CD4-positive, alpha-beta T cell (primary cell): Measurements from ENCODE around the gene ADCYAP1R1. TPM values are rescaled to one million over a fixed set of nuclear protein-coding genes. Genes with fewer than 3 reads are reported as not detected.

ENCODE experiments used
- ATAC-seq: fragments of 200-7000 bp; cut with Tn5 transposase; one replicate; pipeline ENCODE4 v1.10.0; 2022; ENCODE audit warnings: mild to moderate bottlenecking; ENCODE audit not compliant: poor library complexity
- CTCF ChIA-PET: fragments of 350-600 bp; sonication (Branson Sonifier 250); formaldehyde crosslinking; loops from one replicate; lab custom pipeline; 2021; ENCODE audit warnings: antibody characterized with exemption, inconsistent platforms; lab: Charles Lee
- POLR2A ChIA-PET: fragments of 350-600 bp; sonication (Branson Sonifier 250); formaldehyde crosslinking; loops from one replicate; lab custom pipeline; 2021; ENCODE audit warnings: antibody characterized with exemption, inconsistent platforms; lab: Charles Lee
- DNase-seq, 14 experiments: peaks; one replicate each; pipeline ENCODE4 v3.0.0-alpha.2; 2013 to 2020; ENCODE audit warnings: mixed read lengths in 2 of 14
- H3K27ac ChIP-seq, 2 donors: one replicate each; pipeline versions ENCODE4 v1.5.1 to v1.7.0; 2013; ENCODE audit warnings: low read length in 2 of 2, low read depth in 1 of 2, mild to moderate bottlenecking in 1 of 2
- H3K27me3 ChIP-seq, 2 experiments: 1 replicate in 1 of 2; 2 replicates in 1 of 2; pipeline versions ENCODE4 v1.6.1 to v1.7.0; 2013; ENCODE audit warnings: low read length in 2 of 2, control low read depth in 1 of 2, mild to moderate bottlenecking in 1 of 2, moderate library complexity in 1 of 2; ENCODE audit not compliant: insufficient read depth in 2 of 2, control insufficient read depth in 1 of 2
- H3K36me3 ChIP-seq: one replicate; pipeline ENCODE4 v1.6.1; 2013; ENCODE audit warnings: low read length, control low read depth; ENCODE audit not compliant: insufficient read depth
- H3K4me1 ChIP-seq: one replicate; pipeline ENCODE4 v1.6.1; 2013; ENCODE audit warnings: low read length, control low read depth; ENCODE audit not compliant: insufficient read depth
- H3K4me3 ChIP-seq: one replicate; pipeline ENCODE4 v1.5.1; 2013; ENCODE audit warnings: mild to moderate bottlenecking, low read length, moderate library complexity
- H3K9me3 ChIP-seq, 2 experiments: 1 replicate in 1 of 2; 2 replicates in 1 of 2; pipeline versions ENCODE4 v1.6.1 to v1.7.0; 2013; ENCODE audit warnings: low read length in 2 of 2, mild to moderate bottlenecking in 2 of 2, control low read depth in 1 of 2, moderate library complexity in 1 of 2; ENCODE audit not compliant: control insufficient read depth in 1 of 2, insufficient read depth in 1 of 2
- H3K27ac Mint-ChIP-seq: one replicate; pipeline ENCODE4 v1.8.0; 2020; ENCODE audit warnings: mixed read lengths
- H3K27me3 Mint-ChIP-seq: one replicate; pipeline ENCODE4 v1.8.0; 2021; ENCODE audit warnings: mixed read lengths
- H3K36me3 Mint-ChIP-seq: one replicate; pipeline ENCODE4 v1.8.0; 2021; ENCODE audit warnings: low read depth, mixed read lengths
- H3K4me1 Mint-ChIP-seq: one replicate; pipeline ENCODE4 v1.8.0; 2021; ENCODE audit warnings: low read depth, mixed read lengths
- H3K4me3 Mint-ChIP-seq: one replicate; pipeline ENCODE4 v1.8.0; 2020; ENCODE audit warnings: mild to moderate bottlenecking, mixed read lengths
- H3K9me3 Mint-ChIP-seq: one replicate; pipeline ENCODE4 v1.8.0; 2020; ENCODE audit warnings: mixed read lengths
- CTCF ChIP-seq: fragments of 200-600 bp; IDR thresholded peaks from one replicate; pipeline ENCODE4 v1.8.0; 2022; ENCODE audit warnings: antibody characterized with exemption, mild to moderate bottlenecking
- intact Hi-C, 2 experiments: fragments of 100-400 bp; cut with DNase I in 1 of 2; cut with micrococcal nuclease in 1 of 2; formaldehyde crosslinking; loops; one replicate each; pipeline versions ENCODE4 v1.15.1 to v1.9.0; 2023 to 2025; cut with DNase I, micrococcal nuclease
- total RNA-seq, 174 experiments: library from RNA in 2 of 174; stranded (reverse) in 2 of 174; gene quantifications; one replicate each; pipeline ENCODE4 v1.2.3 and lab custom pipeline; 2021 to 2026

ADCYAP1R1 gene
- total RNA-seq, 2 experiments from 2014 or later = not detected

GRCh38 chr7:31123321-31123720 is 71.2 kb downstream of the ADCYAP1R1 start:
- Histone ChIP-seq H3K9me3 (no peaks in the 10 kb centered on the region), H3K4me3 (no peak overlapping the region), H3K4me1 (no peaks in the 10 kb centered on the region), H3K36me3 (no peaks in the 10 kb centered on the region), H3K27me3 (peaks cover 3 to 6% of the 10 kb centered on the region in 2 experiments), H3K27ac (no peak overlapping the region)
- TF ChIP-seq CTCF = no peak
- no peaks in the 10 kb centered on the region for H3K36me3 Mint-ChIP-seq
- H3K4me3 Mint-ChIP-seq = no peak overlapping the region
- H3K27me3 Mint-ChIP-seq = peaks cover 26% of the 10 kb centered on the region
- no peaks in the 10 kb centered on the region for H3K9me3 Mint-ChIP-seq
- intact Hi-C loops = loop anchor here in 1 of 2 experiments (5.0 kb wide), 1 partner anchor 141 kb away; no protein-coding TSS in a partner anchor
- ChIA-PET POLR2A (no interaction called here), CTCF (interaction anchor here (0.6 to 1.7 kb wide), 4 partner anchors 11 to 140 kb away, joined by 3 to 12 read pairs (median 5); no protein-coding TSS in a partner anchor)
- H3K4me1 Mint-ChIP-seq = no peaks in the 10 kb centered on the region
- ATAC-seq = no peak
- DNase-seq = no peak
- H3K27ac Mint-ChIP-seq = no peak overlapping the region

- Mint-ChIP-seq H3K4me3 (no peak overlapping the region), H3K27me3 (peaks cover 26% of the 10 kb centered on the region)
These were observed 71.6 kb downstream of the ADCYAP1R1 start for GRCh38 chr7:31123726-31124125.

GRCh38 chr7:31125171-31125570 is 73.1 kb downstream of the ADCYAP1R1 start:
- Histone ChIP-seq H3K4me3 (no peak overlapping the region), H3K27me3 (peaks cover 3 to 6% of the 10 kb centered on the region in 2 experiments), H3K36me3 (no peaks in the 10 kb centered on the region), H3K27ac (no peak overlapping the region), H3K4me1 (no peaks in the 10 kb centered on the region), H3K9me3 (no peaks in the 10 kb centered on the region)
- Mint-ChIP-seq H3K9me3 (no peaks in the 10 kb centered on the region), H3K4me1 (no peaks in the 10 kb centered on the region), H3K27me3 (peaks cover 30% of the 10 kb centered on the region), H3K36me3 (no peaks in the 10 kb centered on the region), H3K27ac (no peak overlapping the region), H3K4me3 (no peak overlapping the region)
- no peak for DNase-seq
- CTCF ChIA-PET = interaction anchor here (0.6 kb wide), 1 partner anchor 306 kb away, joined by 3 read pairs; no protein-coding TSS in a partner anchor
- intact Hi-C loops = no loop called here
- no peak for TF ChIP-seq CTCF
- ATAC-seq = no peak
- POLR2A ChIA-PET = no interaction called here

More at GRCh38 chr7:31123726-31124125, 71.6 kb downstream of the ADCYAP1R1 start:
- no peaks in the 10 kb centered on the region for H3K9me3 Mint-ChIP-seq
- peaks cover 3 to 6% of the 10 kb centered on the region in 2 experiments for H3K27me3 ChIP-seq
- ChIA-PET POLR2A (no interaction called here), CTCF (interaction anchor here (0.6 kb wide), 1 partner anchor 139 kb away, joined by 3 read pairs; no protein-coding TSS in a partner anchor)
- DNase-seq (no peak), ATAC-seq (no peak)
- no peak overlapping the region for H3K4me3 ChIP-seq
- no peak overlapping the region for H3K27ac Mint-ChIP-seq
- H3K36me3 ChIP-seq = no peaks in the 10 kb centered on the region
- H3K4me1 ChIP-seq = no peaks in the 10 kb centered on the region
- no peaks in the 10 kb centered on the region for H3K36me3 Mint-ChIP-seq
- no peaks in the 10 kb centered on the region for H3K4me1 Mint-ChIP-seq
- no peak for TF ChIP-seq CTCF
- H3K9me3 ChIP-seq = no peaks in the 10 kb centered on the region
- intact Hi-C loops = loop anchor here in 1 of 2 experiments (5.0 kb wide), 1 partner anchor 141 kb away; no protein-coding TSS in a partner anchor
- no peak overlapping the region for H3K27ac ChIP-seq
